GM19043 (cell line): ENCODE results near the gene ST6GALNAC1.
A peak's percentile ranks its signal among the peaks of the same experiment; 100 is the strongest.

Experiments used
- ATAC-seq: cut with Tn5 transposase; IDR thresholded peaks from one replicate; pipeline ENCODE4 v1.9.1; 2021; ENCODE audit warnings: low read depth; ENCODE audit not compliant: unreplicated experiment

Gene ST6GALNAC1

DNA sequence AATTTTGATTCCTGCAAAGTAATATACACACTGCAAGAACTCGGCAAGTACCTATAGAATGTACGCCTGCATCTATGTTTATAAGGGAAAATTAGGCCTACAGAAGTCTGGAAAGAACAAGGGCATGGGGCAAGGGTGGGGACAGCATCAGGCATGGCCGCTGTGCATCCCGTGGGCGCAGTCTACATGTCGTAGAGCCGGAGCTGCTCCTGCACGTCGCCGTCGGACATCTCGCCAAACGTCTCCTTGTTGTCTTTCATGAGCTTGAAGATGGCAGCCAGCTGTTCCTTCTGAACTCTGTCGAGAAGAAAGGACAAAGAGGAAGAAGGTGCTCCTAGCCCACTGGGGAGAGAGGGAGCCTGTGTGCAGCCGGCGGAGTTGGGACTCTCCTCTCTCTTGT, 33.8 kb upstream of the ST6GALNAC1 start:
- no peak for ATAC-seq

DNA sequence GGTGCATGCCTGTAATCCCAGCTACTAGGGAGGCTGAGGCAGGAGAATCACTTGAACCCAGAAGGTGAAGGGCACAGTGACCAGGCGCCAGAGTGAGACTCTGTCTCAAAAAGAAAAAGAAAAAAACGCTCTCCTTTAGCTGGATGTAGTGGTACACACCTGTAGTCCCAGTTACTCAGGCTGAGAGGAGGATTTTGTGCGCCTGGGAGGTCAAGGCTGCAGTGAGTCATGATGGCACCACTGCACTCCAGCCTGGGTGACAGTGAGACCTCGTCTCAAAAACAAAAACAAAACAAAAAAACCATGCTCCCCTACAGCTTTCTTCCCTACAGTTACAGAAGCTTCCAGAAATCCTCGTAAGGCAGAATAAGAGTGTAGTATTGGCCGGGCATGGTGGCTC, 33.1 kb upstream of the ST6GALNAC1 start:
- ATAC-seq, result no peak

DNA sequence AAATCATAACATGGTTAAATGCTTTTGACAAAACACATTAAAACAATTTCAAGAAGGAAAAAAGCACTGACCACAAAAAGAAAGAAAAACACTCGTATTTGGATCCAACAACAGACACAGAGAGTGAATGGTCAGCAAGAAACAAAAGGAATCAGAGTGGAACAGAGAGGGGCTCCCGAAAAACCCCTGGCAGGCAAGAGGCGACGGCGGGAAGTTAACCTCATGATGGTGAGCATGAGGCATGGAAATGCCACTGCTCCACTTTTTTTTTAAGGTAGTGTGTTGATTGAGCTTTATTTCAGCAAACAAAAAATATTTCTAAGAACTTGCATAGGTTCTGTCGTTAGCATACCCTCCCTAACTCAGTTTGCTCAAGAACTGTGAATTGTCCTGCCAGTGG, 32.1 kb upstream of the ST6GALNAC1 start:
- no peak for ATAC-seq

DNA sequence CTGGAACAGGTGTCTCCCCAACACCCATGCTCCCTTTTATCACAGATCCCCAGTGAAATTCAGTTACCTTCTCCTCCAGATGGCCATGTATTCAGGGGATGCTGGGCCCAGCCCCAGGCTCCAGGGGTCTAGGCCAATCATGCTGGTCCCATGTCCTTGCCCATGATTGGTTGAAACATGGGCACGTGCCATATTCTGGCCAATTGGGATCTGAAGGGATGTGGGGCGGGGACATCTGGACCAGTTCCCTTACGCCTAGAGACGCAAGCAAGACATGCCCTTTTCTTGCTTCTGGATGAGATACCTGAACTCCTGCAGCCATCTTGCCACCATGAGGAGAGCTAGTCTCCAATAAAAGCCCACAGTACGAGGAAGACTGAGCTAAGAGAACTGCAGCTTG, 31.0 kb upstream of the ST6GALNAC1 start:
- no peak for ATAC-seq

DNA sequence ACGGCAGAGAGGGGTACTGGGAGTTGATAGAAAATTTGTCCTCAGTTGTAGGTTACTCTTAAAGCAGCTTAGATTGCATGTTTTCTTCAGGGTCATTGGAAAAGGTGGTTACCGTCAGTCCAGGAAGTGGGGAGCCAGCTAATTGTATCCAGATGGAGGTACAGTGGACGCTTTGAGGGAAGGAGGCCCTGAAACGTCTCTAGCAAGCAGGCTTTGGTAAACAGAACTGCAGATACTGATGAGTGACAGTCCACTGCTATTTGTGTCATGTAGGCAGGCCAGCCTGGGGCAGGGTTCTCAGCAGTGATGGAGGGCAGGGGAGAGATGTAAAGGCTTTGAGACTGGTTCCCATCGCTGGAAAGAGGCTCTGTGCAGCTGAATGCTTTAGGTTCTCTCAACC, 30.2 kb upstream of the ST6GALNAC1 start:
- no peak for ATAC-seq

DNA sequence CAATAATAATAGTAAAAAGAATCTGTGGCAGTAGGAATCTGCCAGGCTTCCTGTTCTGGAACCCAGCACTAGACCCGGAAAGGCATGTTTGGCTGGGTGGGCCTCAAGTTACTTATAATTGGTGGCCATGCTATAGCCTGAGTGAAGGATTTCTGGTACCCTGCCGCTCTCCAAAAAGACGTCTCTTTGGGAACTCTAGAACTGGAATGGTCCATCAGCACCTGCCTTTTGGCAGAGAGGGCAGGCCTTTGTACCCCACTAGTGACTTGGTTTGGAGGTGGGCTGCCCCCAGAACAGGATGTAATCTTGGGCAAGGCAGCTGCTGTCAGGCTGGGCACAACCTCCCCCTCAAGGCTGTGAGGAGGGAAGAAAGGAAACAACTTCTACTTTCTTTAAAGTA, 29.3 kb upstream of the ST6GALNAC1 start:
- no peak for ATAC-seq

DNA sequence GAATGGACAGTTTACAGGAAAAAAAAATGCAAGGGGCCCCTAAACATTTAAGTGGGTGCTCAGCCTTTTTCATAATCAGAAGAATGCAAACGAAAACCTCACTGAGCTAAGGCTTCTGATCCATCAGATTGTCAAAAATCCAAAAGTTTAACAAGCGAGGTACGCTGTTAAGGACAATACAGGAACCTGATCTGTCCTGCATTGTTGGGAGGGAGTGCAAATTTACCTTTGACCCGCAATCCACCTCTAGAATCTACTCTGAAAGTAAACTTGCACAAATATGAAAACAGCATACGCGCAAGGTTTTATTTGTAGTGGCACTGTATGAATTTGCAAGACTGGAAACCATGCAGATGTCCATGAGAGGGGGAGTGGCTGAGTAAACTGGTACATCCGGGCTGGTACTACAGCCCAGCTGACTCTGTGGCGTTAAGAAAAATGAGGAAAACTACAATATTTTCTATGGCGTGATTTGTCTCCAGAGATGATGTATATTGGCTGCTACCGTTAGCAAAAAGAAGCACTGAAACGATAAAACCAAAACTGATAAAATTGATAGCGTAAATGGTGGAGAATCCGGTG, 28.8 kb upstream of the ST6GALNAC1 start:
- no peak for ATAC-seq

DNA sequence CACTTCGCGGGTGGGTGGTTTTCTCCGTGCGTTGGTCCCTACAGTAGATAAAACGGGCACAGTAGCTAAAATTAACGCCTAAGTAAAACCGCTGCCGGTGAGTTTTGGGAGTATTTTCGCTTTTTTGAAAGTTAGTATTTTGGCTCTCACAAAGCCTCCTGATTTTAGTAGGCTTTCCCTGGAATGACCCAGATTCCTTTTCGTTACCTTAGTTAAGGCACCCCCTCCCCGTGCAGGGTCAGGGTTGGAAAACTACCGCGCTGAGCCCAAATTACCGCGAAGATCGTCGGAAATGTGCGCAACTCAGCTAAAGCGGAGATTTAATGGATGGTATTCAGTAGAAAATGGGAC, 28.3 kb upstream of the ST6GALNAC1 start:
- no peak for ATAC-seq

DNA sequence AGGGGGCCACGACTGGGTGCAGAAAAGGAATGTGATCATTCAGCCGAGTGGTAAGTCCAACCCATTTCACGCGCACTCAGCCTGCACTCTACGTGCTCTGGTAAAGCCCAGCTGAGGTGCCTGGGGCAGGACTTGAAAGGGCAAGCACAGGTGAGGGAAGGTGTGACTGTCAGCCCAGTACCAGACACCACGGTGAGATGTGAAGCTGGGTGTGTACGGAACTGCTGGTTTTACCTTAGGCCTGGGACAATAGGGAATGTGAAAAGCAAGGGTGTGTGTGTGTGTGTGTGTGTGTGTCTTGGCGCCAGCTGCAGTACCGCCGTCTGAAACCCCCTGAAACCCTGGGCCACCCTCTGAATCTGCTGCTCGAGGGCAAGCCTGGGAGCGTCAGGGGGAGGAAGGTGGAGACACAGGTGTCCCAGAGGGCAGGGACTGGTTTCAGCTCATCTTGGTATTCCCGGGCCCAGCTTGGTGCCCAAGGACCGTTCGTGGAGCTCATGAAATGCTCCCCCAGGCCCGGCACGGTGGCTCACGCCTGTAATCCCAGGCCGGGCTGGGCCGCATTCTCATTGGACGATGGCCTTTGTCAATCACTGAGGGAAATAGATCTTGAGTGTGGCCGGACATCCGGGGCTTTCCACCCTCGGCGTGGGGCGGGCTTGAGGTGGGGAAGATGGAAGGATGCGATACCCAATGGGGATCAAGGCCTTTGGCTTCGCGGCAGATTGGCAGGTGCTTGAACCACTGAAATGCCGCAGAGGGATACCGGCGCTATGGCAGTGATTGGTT, 27.8 kb upstream of the ST6GALNAC1 start:
- ATAC-seq, result peak; percentile 94

DNA sequence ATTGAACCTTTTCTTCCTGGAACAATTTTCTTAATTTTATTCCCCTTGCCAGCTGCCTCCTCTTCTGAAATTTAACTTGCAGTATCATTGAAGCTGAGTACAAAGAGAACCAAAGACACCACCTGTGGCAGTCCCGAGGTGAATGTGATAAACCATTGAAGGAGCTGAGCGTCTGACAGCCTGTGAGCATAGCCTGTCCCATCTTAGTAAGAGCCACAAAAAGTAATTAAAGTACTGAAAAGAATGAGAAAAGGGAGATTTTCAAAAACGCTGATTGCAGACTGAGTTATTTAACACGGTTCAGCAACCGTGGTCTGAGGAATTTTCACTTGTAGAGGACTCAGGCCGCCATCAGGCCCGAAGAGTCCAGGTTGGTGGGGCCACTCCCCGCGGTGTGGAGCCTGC, 27.2 kb upstream of the ST6GALNAC1 start:
- ATAC-seq, result no peak

DNA sequence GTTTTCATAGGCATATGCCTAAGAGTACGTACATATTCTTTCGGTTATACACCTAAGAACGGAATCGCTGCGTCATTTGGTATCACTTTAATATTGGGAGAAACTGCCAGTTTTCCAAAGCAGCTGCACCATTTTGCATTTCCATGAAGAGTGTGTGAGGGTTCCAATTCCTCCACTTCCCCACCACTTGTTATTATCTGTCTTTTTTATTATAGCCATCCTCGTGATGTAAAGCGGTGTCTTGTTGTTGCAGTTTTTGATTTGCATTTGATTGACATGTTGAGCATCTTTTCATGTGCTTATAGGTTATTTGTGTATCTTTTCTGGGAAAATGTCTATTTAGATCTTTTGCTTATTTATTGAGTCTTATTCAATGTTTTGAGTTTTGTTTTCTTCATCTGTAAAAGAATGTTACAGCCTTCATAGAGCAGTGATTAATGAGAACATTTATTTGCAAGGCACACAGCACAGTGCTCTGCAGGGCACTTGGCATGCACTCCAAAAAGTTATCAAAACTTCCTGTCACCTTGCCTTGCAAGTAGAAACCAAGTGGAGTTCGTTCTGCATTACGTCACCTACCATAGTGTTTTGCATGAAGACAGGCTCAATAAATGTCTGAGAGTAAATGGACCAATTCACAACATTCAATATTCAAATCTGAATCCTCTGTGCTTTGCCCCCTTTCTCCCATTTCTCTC, 26.6 kb upstream of the ST6GALNAC1 start:
- ATAC-seq, result no peak

DNA sequence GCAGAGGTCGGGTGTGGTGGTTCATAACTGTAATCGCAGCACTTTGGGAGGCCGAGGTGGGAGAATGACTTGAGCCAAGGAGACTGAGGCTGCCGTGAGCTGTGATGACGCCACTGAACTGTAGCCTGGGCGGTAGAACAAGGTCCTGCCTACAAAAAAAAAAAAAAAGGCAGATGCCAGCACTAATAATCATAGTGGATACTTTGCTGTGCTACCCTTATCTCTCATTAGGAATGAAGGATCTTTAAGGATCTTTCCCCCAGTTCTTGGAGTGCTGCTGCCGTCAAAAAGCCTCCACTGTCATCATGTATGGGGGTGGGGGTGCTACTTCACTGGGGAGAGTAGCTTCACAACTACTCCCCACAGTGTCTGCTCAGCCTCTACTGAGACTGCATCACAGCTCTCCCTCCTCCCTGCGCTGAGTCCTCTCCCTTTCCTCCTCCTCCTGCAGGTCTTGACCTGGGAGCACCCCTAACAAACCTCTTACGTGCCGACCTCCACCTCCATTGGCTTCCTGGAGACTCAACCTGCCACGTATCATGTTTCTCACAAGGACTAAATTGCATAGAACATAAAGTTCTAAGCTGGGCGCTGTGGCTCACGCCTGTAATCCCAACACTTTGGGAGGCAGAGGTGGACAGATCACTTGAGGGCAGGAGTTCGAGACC, 24.4 kb upstream of the ST6GALNAC1 start:
- ATAC-seq, result no peak

DNA sequence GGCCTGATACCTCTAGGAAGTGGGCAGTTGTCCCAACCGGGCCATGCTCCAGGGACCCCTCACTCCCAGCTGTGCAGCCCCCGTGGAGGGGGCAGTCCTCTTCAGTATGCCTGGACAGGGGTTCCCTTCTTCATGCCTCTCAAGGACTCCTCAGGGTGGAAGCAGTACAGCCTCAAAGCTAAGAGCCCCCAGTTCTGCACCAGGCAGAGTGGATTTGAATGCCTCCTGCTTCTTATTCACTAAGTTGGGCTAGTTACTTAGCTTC, 23.9 kb upstream of the ST6GALNAC1 start:
- ATAC-seq, result no peak

DNA sequence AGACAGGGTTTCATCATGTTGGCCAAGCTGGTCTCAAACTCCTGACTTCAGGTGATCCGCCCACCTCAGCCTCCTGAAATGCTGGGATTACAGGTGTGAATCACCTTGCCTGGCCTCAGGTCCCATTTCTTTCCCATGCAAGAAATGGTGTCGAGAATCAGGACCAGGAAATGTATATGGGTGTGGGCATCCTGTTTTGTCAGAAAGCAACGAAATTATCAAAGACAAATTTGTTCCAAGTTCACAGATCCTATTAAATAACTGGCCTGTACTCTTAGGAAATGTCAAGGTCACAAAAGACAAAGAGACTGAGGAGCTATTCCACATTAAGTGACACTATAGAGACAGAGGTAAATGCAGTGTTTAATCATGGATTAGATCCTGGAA, 17.1 kb upstream of the ST6GALNAC1 start:
- ATAC-seq, result no peak

DNA sequence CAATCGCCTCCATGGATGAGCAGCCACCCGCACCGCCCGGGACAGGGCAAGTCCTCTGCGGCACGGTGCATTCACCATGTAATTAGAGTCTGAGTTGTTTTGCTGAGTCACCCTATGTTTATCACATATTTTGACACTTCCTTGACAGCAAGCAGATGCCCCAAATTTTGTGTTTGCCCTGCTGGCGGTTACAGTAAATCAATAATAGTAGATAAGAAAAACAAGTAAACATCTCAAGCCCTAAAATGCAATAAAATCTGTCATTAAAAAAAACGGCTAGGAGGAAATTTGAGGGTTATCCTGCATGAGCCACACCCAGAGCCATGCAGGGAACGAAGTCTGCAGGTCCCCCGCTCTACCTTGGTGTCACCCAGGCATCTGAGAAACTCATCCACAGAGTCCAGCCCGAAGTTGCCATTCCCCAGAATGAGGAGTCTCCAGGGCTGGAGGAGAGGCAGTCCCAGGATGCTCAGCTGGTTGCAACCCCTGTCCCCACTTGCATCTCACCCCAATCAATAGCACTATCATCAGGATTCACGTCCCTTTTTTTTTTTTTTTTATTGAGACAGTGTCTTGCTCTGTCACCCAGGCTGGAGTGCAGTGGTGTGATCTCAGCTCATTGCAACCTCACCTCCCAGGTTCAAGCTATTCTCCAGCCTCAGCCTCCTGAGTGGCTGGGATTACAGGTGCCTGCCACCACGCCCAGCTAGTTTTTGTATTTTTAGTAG, 16.5 kb upstream of the ST6GALNAC1 start:
- ATAC-seq, result no peak

DNA sequence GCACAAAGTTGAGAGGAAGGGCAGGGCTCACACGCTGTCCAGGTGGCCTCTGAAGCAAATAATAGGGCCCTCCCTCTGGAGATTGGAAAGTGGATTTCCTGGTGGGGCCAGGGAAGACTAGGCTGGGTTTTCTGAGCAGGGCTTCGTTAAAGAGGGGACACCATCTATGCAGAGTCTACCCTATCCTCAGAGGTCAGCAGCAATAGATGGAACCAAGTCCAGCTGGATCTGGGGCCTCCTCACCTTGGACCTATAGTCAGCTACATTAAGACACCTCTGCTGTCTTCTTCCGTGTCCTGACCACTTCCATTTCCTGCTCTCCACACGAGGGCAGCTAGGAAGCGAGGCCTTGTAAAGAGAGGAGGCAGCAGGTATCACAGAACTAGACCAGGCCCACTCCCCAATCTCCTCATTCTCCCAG, 14.7 kb upstream of the ST6GALNAC1 start:
- no peak for ATAC-seq

DNA sequence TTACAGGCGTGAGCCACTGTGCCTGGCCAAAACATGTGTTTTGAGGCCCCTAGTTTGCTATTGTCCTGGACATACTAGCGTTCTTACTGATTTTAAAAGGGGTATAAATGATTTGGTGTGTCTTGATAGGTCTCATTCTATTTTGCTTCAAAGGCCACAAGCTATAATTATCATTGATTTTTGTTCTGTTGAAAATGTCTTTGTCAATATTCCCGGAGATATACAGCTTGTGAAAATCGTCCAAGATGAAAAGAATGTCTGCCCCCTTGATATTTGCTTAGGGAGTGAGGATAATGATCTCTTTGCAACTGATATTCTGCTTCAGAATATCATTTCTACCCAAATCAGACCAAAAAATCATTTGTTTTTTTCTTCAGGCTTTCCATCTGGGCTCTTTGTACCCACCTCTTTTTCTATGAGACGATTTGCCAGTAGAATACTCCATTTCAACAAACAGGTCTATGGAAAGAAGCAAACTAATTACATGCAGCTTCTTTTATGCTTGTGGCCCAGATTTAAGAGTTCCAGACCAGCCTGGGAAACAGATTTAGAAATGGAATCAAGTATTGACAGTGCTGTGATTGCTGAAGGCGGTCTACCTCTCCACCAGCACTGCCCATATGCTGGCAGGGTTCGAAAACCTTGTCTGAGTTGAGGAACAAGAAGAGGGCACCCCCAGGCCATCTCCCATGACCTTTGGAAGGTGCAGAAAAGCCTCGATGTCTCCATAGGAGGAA, 14.1 kb upstream of the ST6GALNAC1 start:
- ATAC-seq, result no peak

DNA sequence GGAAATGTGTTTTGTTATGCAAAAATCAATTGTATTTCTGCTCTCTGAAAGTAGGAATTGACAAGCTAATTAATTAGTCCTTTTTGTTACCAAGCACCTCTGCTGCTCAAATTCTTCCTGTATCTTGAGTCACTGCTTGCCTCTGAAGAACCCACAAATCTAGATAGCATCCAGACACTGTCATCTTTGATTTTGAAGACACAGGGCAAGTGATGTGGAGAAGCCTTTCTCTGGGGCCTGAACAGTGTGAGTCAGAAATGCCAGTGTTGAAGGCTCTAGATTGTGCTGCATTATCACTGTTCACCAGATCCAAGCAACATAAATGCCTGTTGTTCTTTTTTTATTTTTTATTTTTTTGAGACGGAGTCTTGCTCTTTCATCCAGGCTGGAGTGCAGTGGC, 10.9 kb upstream of the ST6GALNAC1 start:
- no peak for ATAC-seq

DNA sequence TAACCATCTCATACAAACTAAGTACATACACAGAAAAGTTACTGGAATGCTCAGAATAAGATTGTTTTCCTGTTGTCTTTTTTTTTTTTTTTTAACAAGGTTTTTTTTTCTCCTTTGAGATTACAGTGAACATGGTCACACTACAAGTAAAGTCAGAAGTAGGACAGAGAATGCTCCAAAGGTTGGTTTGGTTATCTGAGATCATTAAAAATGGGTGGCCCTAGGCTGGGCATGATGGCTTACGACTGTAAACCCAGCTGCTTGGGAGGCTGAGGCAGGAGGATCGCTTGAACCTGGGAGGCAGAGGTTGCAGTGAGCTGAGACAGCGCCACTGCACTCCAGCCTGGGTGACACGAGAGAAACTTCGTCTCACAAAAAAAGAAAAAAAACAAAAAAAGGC, 6.9 kb upstream of the ST6GALNAC1 start:
- no peak for ATAC-seq

DNA sequence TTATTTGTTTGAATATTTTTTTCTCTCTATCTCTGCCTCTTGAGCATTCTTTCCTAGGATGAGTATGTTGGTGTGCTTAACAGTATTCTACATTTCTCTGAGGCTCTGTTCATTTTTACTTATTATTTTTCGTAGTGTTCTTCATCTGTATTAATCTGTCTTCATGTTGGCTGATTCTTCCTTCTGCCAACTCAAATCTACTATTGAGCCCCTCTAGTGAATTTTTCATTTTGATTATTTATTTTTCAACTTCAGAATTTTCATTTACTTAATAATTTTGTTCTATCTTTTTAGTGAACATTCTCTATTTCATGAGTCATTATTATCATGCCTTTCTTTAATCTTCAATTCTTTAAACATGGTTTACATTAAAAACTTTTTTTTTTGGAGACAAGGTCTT, 3.2 kb upstream of the ST6GALNAC1 start:
- no peak for ATAC-seq
